Mesenteric fat pad (tissue), 1 donor: ENCODE data around the gene FNDC7. TPM values are rescaled to one million over a fixed set of nuclear protein-coding genes. Genes with fewer than 3 reads are reported as not detected.

Experiments used
- total RNA-seq: library from RNA; stranded (reverse); fragmentation: NEBNext Ultra II Directional; extraction: Animal tissue kit (Norgen Biotek cat#: 25700); gene quantifications from one replicate; pipeline ENCODE4 v1.2.1, GENCODE V29; 2021
- donor health status: DM: yes; HTN: yes; CAD: no.

FNDC7 gene
- total RNA-seq, 1 donor from 2014 or later, result not detected

Other genes starting within 250 kb of the FNDC7 start
- 16.7 TPM for gene EEIG2, start 152.8 kb upstream of the FNDC7 start, total RNA-seq
- gene HENMT1, start 51.8 kb upstream of the FNDC7 start, total RNA-seq, result 3.3 TPM
- 32.0 TPM for gene PRPF38B, start 20.6 kb upstream of the FNDC7 start, total RNA-seq
- 42.4 TPM for gene STXBP3, start 33.8 kb downstream of the FNDC7 start, total RNA-seq
- not detected for gene AKNAD1, start 144.2 kb downstream of the FNDC7 start, total RNA-seq
- gene GPSM2, start 164.1 kb downstream of the FNDC7 start, total RNA-seq, result 4.0 TPM